GM23338 (cell line): ENCODE measurements around the gene HDAC3.

Source experiments
- CREB1 ChIP-seq: fragments of 250-450 bp; sonication (Bioruptor Pico); IDR thresholded peaks from 2 replicates; pipeline ENCODE4 v1.5.0; 2020; ENCODE audit warnings: low read depth, mild to moderate bottlenecking, moderate library complexity
- EZH2 ChIP-seq: fragments of 200-600 bp; sonication (generic); IDR thresholded peaks from one replicate; pipeline ENCODE4 v1.8.0; 2017; ENCODE audit warnings: antibody characterized with exemption, mild to moderate bottlenecking, low read depth; ENCODE audit not compliant: unreplicated experiment
- POLR2AphosphoS5 ChIP-seq: IDR thresholded peaks from 2 replicates; pipeline ENCODE4 v1.6.1; 2016; ENCODE audit warnings: antibody characterized with exemption, low read depth
- REST ChIP-seq: IDR thresholded peaks from one replicate; pipeline ENCODE4 v1.6.1; 2018; ENCODE audit warnings: antibody characterized with exemption; ENCODE audit not compliant: unreplicated experiment
- TF ChIP-seq, protein P1 (sequence below), 2 experiments: fragments of 200-600 bp in 1 of 2; sonication (generic) in 1 of 2; conservative IDR thresholded peaks; 2 replicates each; pipeline versions ENCODE4 v1.5.1 to v1.6.1; 2016 to 2017; ENCODE audit warnings: antibody characterized with exemption in 2 of 2, low read depth in 2 of 2, mild to moderate bottlenecking in 2 of 2, moderate library complexity in 1 of 2

- TF ChIP-seq, protein P1, sequence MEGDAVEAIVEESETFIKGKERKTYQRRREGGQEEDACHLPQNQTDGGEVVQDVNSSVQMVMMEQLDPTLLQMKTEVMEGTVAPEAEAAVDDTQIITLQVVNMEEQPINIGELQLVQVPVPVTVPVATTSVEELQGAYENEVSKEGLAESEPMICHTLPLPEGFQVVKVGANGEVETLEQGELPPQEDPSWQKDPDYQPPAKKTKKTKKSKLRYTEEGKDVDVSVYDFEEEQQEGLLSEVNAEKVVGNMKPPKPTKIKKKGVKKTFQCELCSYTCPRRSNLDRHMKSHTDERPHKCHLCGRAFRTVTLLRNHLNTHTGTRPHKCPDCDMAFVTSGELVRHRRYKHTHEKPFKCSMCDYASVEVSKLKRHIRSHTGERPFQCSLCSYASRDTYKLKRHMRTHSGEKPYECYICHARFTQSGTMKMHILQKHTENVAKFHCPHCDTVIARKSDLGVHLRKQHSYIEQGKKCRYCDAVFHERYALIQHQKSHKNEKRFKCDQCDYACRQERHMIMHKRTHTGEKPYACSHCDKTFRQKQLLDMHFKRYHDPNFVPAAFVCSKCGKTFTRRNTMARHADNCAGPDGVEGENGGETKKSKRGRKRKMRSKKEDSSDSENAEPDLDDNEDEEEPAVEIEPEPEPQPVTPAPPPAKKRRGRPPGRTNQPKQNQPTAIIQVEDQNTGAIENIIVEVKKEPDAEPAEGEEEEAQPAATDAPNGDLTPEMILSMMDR (conservative IDR thresholded peaks at IDR 0.05; ENCODE audit: low read depth in 2 of 2) = peak; percentile 90 to 99
- no peak for TF ChIP-seq EZH2
- TF ChIP-seq POLR2AphosphoS5 = no peak
- TF ChIP-seq CREB1 (CRISPR knock-in tag) = no peak
- TF ChIP-seq REST = no peak
Measured at GRCh38 chr5:141664733-141665461, 28.2 kb upstream of the HDAC3 start.
